SK-N-DZ (cell line): ENCODE results near the gene DKK2. TPM values are rescaled to one million over a fixed set of nuclear protein-coding genes. Genes with fewer than 3 reads are reported as not detected.

Source experiments
- DNase-seq: peaks from one replicate; pipeline ENCODE4 v3.0.0-alpha.2; 2015; ENCODE audit warnings: low spot score
- polyA plus RNA-seq, 2 experiments: library from polyadenylated mRNA; depleted of rRNA; stranded (reverse); fragments of >200 nt; gene quantifications; 2 replicates each; pipeline ENCODE4 v1.2.3, GENCODE V29; 2014

DKK2 gene
- polyA plus RNA-seq (2014; cell fraction: cytosol; rRNA removed), result not detected in 2 replicates
- not detected in 2 replicates for polyA plus RNA-seq (2014; cell fraction: nucleus; rRNA removed)

- peak; percentile 1 for DNase-seq
These were observed at the start of gene DKK2 for GRCh38 chr4:107035819-107036583. Gene DKK2 (minus strand): TSS chr4:107036313. CDS start chr4:107035591, 722 bp downstream.

- DNase-seq, result no peak
These were observed 41.1 kb upstream of the DKK2 start for GRCh38 chr4:107077192-107077591.

GRCh38 chr4:107072836-107073736, 37.0 kb upstream of the DKK2 start:
- DNase-seq, result no peak

- DNase-seq, result no peak
These were observed 35.0 kb upstream of the DKK2 start for GRCh38 chr4:107071108-107071507.

- DNase-seq, result no peak
These were observed 32.9 kb upstream of the DKK2 start for GRCh38 chr4:107069049-107069448.

- DNase-seq, result no peak
These were observed 32.0 kb upstream of the DKK2 start for GRCh38 chr4:107068116-107068515.

GRCh38 chr4:107066621-107067020, 30.5 kb upstream of the DKK2 start:
- no peak for DNase-seq

GRCh38 chr4:107065201-107065600, 29.1 kb upstream of the DKK2 start:
- no peak for DNase-seq

GRCh38 chr4:107060388-107060787, 24.3 kb upstream of the DKK2 start:
- DNase-seq, result no peak

- DNase-seq, result no peak
These were observed 22.7 kb upstream of the DKK2 start for GRCh38 chr4:107058828-107059227.

- DNase-seq, result no peak
These were observed 14.5 kb upstream of the DKK2 start for GRCh38 chr4:107050525-107051135.

- no peak for DNase-seq
These were observed 10.1 kb upstream of the DKK2 start for GRCh38 chr4:107046261-107046660.

GRCh38 chr4:107044170-107044569, 8.1 kb upstream of the DKK2 start:
- DNase-seq, result no peak

GRCh38 chr4:107037199-107037584, 1.1 kb upstream of the DKK2 start:
- peak; percentile 11 for DNase-seq

GRCh38 chr4:107036584-107037198, 578 bp upstream of the DKK2 start:
- peak; percentile 0 for DNase-seq

GRCh38 chr4:107034996-107035818, 906 bp downstream of the DKK2 start:
- DNase-seq, result peak; percentile 3

- peak; percentile 11 for DNase-seq
These were observed 1.8 kb downstream of the DKK2 start for GRCh38 chr4:107034091-107034995.

GRCh38 chr4:107027379-107027778, 8.7 kb downstream of the DKK2 start:
- DNase-seq, result no peak

GRCh38 chr4:107018344-107018735, 17.8 kb downstream of the DKK2 start:
- DNase-seq, result no peak
